Astrocyte of the cerebellum (primary cell): ENCODE results near the gene BORCS5.
"Not testable (repeated sequence)": the region's sequence is repeated elsewhere in the genome, so short reads cannot be mapped to it uniquely, and the experiment has no call there.

Experiments
- DNase-seq: peaks from one replicate; pipeline ENCODE4 v3.0.0-alpha.2; 2011; ENCODE audit warnings: low read depth
- H3K4me3 ChIP-seq: 2 replicates; pipeline ENCODE4 v1.5.1; 2011; ENCODE audit warnings: mild to moderate bottlenecking, low read depth, low read length, moderate library complexity
- CTCF ChIP-seq: IDR thresholded peaks from 2 replicates; pipeline ENCODE4 v1.5.1; 2012; ENCODE audit warnings: low read length, low read depth, moderate library complexity, mild to moderate bottlenecking; ENCODE audit errors: missing control alignments
- in situ Hi-C: cut with HindIII; loops from 2 replicates; pipeline ENCODE4 v1.10.0; 2017; ENCODE audit warnings: low sequenced_read_pairs

The BORCS5 gene

DNA sequence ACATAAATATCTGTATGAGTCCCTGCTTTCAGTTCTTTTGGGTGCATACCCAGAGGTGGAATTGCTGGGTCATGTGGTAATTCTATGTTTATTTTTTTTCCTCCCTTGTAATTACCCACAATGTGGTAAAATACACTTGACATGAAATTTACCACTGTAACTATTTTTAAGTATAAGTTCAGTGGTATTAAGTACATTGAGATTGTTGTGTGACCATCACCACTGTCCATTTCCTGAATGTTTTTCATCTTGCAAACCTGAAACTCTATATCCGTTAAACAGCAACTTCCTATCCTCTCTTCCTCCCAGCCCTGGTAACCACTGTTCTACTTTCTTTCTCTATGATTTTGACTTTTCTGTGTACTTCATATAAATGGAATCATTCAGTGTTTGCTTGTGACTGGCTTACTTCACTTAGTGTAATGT, 51.4 kb downstream of the BORCS5 start:
- H3K4me3 ChIP-seq: no peak overlapping the region
- DNase-seq: no peak
- in situ Hi-C loops: no loop called here
- TF ChIP-seq CTCF: no peak

GRCh38 chr12:12409337-12409736, 52.5 kb downstream of the BORCS5 start:
- DNase-seq, in situ Hi-C loops, H3K4me3 ChIP-seq: not testable (repeated sequence)

DNA sequence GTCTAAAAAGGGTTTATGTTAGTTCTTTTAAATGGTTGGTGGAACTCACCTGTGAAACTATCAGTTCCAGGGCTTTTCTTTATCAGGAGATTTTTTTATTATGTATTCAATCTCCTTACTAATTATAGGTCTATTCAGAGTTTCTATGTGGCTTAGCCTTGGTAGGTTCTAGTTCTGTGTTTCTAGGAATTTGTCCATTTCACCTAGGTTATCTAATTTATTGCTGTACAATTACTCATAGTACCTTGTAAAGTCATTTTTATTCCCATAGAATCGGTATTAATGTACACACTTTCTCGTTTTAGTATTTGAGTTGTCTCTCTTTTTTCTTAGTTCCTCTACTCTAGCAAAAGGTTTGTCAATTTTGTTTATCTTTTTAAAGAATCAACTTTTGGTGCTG, 59.0 kb downstream of the BORCS5 start:
- H3K4me3 ChIP-seq: no peak overlapping the region
- no peak for TF ChIP-seq CTCF
- no peak for DNase-seq
- in situ Hi-C loops: no loop called here

DNA sequence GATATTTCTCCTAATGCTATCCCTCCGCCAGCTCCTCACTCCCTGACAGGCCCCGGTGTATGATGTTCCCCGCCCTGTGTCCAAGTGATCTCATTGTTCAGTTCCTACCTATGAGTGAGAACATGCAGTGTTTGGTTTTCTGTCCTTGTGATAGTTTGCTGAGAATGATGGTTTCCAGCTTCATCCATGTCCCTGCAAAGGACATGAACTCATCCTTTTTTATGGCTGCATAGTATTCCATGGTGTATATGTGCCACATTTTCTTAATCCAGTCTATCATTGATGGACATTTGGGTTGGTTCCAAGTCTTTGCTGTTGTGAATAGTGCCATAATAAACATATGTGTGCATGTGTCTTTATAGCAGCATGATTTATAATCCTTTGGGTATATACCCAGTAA, 62.3 kb downstream of the BORCS5 start:
- DNase-seq, H3K4me3 ChIP-seq, in situ Hi-C loops: not testable (repeated sequence)

DNA sequence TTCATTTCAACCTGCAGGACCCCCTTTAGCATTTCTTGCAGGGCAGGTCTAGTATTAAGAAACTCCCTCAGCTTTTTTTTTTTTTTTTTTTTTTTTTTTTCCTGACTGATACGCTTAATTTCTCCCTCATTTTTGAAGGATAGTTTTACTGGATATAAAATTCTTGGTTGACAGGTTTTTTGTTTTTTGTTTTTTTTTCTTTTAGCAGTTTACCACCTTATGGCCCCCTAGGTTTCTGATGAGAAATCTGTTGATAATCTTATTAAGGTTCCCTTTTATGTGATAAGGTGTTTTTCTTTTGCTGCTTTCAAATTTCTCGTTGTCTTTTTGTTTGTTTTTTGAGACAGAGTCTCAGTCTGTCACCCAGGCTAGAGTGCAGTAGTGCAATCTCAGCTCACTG, 66.5 kb downstream of the BORCS5 start:
- in situ Hi-C loops: no loop called here
- no peak for DNase-seq

GRCh38 chr12:12425001-12425400, 68.1 kb downstream of the BORCS5 start:
- no peak overlapping the region for H3K4me3 ChIP-seq
- no peak for TF ChIP-seq CTCF
- no peak for DNase-seq
- in situ Hi-C loops: no loop called here

More for the DNA sequence above, 66.5 kb downstream of the BORCS5 start:
- no peak overlapping the region for H3K4me3 ChIP-seq
- TF ChIP-seq CTCF: no peak

GRCh38 chr12:12425616-12426015, 68.7 kb downstream of the BORCS5 start:
- DNase-seq: no peak
- H3K4me3 ChIP-seq: no peak overlapping the region
- in situ Hi-C loops: no loop called here
- no peak for TF ChIP-seq CTCF

GRCh38 chr12:12427568-12427967, 70.7 kb downstream of the BORCS5 start:
- no peak for TF ChIP-seq CTCF
- in situ Hi-C loops: no loop called here
- H3K4me3 ChIP-seq: no peak overlapping the region
- no peak for DNase-seq
